Activated CD8-positive, alpha-beta memory T cell treated with anti-CD3 and anti-CD28 coated beads, Interleukin-2, amount 10 ng/mL, durations not matched to agents 7 days and 5 days (primary cell): ENCODE results near the gene VEGFC. TPM values are rescaled to one million over a fixed set of nuclear protein-coding genes. Genes with fewer than 3 reads are reported as not detected.

Experiments
- ATAC-seq: fragments of 150-1000 bp; cut with Tn5 transposase; one replicate; pipeline ENCODE4 v1.10.0; 2021; ENCODE audit warnings: moderate library complexity
- CTCF ChIA-PET: fragments of 350-600 bp; sonication (Branson Sonifier 250); formaldehyde crosslinking; loops from one replicate; lab custom pipeline; 2021; ENCODE audit warnings: antibody characterized with exemption; lab: Charles Lee
- DNase-seq: peaks from one replicate; pipeline ENCODE4 v3.0.0-alpha.2; 2020
- H3K27ac Mint-ChIP-seq: one replicate; pipeline ENCODE4 v1.8.0; 2021; ENCODE audit warnings: mild to moderate bottlenecking, mixed read lengths
- H3K27me3 Mint-ChIP-seq: one replicate; pipeline ENCODE4 v1.8.0; 2021; ENCODE audit warnings: mixed read lengths
- H3K36me3 Mint-ChIP-seq: one replicate; pipeline ENCODE4 v1.8.0; 2021; ENCODE audit warnings: mild to moderate bottlenecking, mixed read lengths
- H3K4me1 Mint-ChIP-seq: one replicate; pipeline ENCODE4 v1.8.0; 2021; ENCODE audit warnings: mixed read lengths
- H3K4me3 Mint-ChIP-seq: one replicate; pipeline ENCODE4 v1.8.0; 2021; ENCODE audit warnings: mild to moderate bottlenecking, moderate library complexity, mixed read lengths
- H3K9me3 Mint-ChIP-seq: one replicate; pipeline ENCODE4 v1.8.0; 2022; ENCODE audit warnings: low read depth, mixed read lengths
- total RNA-seq, 2 experiments: library from RNA; stranded (reverse); gene quantifications; one replicate each; pipeline ENCODE4 v1.2.3, GENCODE V29; 2021

The VEGFC gene
- total RNA-seq, 2 experiments from 2014 or later: not detected

DNA sequence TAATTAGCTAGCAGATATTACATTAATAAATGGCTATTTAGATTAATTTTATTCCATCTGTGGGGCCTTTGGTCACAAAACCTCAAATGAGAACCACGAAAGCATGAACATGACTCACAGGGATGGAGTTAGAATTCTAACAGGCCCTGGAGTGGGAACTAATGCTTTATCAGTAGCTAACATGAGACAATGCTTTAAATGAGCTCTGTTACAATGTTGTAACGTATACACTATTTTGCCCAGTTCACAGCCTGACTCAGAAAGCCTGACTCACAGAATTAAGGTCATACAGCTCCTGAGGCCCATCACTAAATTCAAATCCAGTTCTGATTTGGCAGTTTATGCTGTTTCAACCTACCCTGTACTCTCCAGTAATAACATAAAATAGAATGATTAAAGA, 23.2 kb downstream of the VEGFC start:
- no peaks in the 10 kb centered on the region for H3K36me3 Mint-ChIP-seq
- no peaks in the 10 kb centered on the region for H3K27me3 Mint-ChIP-seq
- ATAC-seq (no peak), DNase-seq (no peak)
- H3K9me3 Mint-ChIP-seq: no peaks in the 10 kb centered on the region
- no peak overlapping the region for H3K4me3 Mint-ChIP-seq
- H3K27ac Mint-ChIP-seq: no peak overlapping the region
- no peaks in the 10 kb centered on the region for H3K4me1 Mint-ChIP-seq
- CTCF ChIA-PET: interaction anchor here (1.2 kb wide), 1 partner anchor 22 kb away, joined by 3 read pairs; no protein-coding TSS in a partner anchor

DNA sequence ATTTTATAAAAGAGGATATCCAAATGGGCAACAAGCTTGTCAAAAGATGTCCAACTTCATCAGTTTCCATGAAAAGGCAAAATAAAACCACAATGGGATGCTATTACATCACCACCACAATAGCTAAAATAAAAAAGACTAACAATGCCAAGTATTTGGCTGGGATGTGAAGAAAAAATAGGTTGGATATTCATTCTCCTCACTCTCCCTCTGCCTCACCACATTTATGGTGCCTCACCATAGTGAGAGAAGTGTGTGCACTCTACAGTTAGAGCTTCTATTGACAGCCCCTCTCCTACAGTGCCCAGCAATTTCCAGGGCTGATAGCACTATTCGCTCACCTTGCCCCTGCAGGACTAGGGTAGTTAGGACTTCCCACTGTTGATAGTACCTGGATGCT, 25.5 kb downstream of the VEGFC start:
- no peaks in the 10 kb centered on the region for H3K27me3 Mint-ChIP-seq

DNA sequence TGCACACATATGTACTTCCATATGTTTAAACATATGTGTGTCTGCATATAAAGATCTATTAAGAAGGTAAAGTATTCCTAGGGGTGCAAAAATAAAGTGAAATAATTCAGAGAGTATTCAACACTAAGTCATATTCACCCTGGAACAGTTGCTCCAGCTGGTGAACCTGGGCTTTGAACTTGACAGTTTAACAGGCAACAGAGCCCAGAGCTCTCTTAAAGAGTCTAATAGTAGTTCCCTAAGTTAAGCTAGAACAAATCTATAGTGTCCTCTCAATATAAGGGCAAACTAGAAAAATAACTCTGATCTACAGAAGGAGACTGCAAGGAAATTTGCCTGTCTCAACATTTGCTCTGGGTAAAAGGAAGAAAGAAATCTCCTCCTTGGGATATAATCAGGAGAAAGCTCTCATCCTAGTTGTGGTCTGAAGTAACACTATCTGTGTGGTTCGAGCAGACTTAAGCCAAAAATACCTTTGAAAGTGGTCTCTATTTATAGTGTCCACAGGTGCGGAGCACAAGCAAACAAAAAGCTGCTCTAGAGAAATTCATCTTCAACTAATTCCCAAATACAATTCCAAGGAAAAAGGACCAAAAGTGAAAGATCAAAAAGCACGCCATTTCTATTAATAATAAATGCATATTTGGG, 29.9 kb downstream of the VEGFC start:
- Mint-ChIP-seq H3K36me3 (no peaks in the 10 kb centered on the region), H3K9me3 (no peaks in the 10 kb centered on the region), H3K27me3 (no peaks in the 10 kb centered on the region), H3K4me1 (no peaks in the 10 kb centered on the region), H3K4me3 (no peak overlapping the region), H3K27ac (no peak overlapping the region)
- CTCF ChIA-PET: no interaction called here
- DNase-seq: no peak
- ATAC-seq: no peak

More for the DNA sequence above, 25.5 kb downstream of the VEGFC start:
- H3K4me1 Mint-ChIP-seq: no peaks in the 10 kb centered on the region
- ATAC-seq (no peak), DNase-seq (no peak)
- no peak overlapping the region for H3K27ac Mint-ChIP-seq
- H3K36me3 Mint-ChIP-seq: no peaks in the 10 kb centered on the region
- CTCF ChIA-PET: no interaction called here
- no peak overlapping the region for H3K4me3 Mint-ChIP-seq
- H3K9me3 Mint-ChIP-seq: no peaks in the 10 kb centered on the region

DNA sequence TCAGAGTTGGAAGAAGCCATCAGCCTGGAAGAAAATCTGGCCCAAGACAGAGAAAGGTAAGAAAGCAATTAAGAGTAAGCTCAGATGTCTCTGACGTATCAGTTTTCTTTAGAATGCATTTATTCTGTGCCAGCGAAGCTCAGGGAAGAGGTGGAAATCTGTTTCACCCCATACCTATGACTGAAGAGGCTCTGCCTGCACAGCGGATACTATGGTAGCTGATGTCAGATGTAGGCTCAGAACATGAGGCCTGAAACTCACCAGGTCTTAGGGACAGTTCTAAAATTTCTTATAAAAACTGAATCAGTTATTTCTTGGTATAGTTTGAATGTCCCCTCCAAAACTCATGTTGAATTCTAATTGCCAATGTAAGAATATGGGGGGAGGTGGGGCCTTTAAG, 30.9 kb downstream of the VEGFC start:
- Mint-ChIP-seq H3K4me3 (no peak overlapping the region), H3K27me3 (no peaks in the 10 kb centered on the region), H3K27ac (no peak overlapping the region), H3K4me1 (no peaks in the 10 kb centered on the region), H3K36me3 (no peaks in the 10 kb centered on the region), H3K9me3 (no peaks in the 10 kb centered on the region)
- ATAC-seq (no peak), DNase-seq (no peak)
- CTCF ChIA-PET: no interaction called here

DNA sequence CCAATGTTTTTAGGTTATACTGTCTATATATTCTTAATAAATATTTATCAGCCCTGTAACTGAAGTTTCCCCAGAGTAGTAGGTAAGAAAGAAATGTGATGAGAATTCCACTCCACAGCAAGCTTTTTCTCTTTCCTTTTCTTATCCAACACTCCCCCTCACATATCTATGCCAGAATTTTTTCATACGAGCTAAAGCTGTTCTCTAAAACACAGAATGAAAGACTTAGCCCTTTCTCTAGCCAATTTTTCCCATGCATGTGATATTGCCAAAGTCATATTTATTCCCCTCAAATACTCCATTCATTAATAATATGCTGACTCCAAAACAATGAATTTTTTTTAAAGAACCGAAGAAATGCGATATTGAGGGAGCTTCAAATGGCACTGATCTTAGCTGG, 32.3 kb downstream of the VEGFC start:
- no peaks in the 10 kb centered on the region for H3K27me3 Mint-ChIP-seq
- no peak for ATAC-seq
- CTCF ChIA-PET: no interaction called here

DNA sequence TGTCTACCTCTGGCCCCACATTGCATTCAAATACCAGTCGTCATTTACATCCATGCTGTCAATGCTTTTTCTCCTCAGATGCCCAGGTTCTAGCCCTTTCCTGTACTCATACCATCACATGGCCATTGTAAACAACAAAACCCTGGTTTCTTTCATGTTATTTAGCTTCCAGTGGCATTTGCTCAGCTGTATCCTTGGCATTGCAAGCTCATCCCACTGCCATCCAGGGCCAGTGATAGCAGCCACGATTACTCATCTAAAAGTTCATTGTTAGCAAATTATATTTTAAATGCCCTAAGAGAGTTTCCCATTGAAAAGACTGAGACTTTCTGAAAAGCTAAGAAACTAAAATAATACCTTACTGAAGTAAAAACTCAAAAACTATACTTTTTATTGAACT, 34.0 kb downstream of the VEGFC start:
- Mint-ChIP-seq H3K27me3 (no peaks in the 10 kb centered on the region), H3K36me3 (no peaks in the 10 kb centered on the region), H3K9me3 (no peaks in the 10 kb centered on the region), H3K4me3 (no peak overlapping the region), H3K4me1 (no peaks in the 10 kb centered on the region), H3K27ac (no peak overlapping the region)
- DNase-seq (no peak), ATAC-seq (no peak)
- CTCF ChIA-PET: no interaction called here

More for the DNA sequence above, 32.3 kb downstream of the VEGFC start:
- no peaks in the 10 kb centered on the region for H3K9me3 Mint-ChIP-seq
- no peaks in the 10 kb centered on the region for H3K36me3 Mint-ChIP-seq
- no peak overlapping the region for H3K27ac Mint-ChIP-seq
- H3K4me3 Mint-ChIP-seq: no peak overlapping the region
- no peak for DNase-seq
- no peaks in the 10 kb centered on the region for H3K4me1 Mint-ChIP-seq

DNA sequence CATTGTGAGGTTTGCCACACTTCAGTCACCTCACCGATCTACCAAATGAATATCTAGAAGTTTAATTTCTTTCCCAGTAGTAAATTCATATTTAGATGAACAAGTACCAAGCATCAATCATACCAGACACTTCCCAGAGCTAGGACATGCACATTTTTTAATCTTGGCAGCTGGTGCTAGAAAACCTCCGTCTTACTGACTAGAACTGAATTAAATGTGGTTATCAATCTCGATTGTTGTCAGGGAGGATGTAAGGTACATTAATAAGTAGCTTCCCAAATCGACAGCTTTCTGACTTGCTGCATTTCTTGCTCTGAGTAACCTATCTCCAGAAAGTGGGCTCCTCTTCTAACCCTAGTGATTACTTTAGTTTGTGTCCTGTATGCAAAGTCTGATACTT, 34.4 kb downstream of the VEGFC start:
- no peaks in the 10 kb centered on the region for H3K27me3 Mint-ChIP-seq
- H3K36me3 Mint-ChIP-seq: no peaks in the 10 kb centered on the region
- H3K9me3 Mint-ChIP-seq: no peaks in the 10 kb centered on the region
- no peaks in the 10 kb centered on the region for H3K4me1 Mint-ChIP-seq
- no peak overlapping the region for H3K4me3 Mint-ChIP-seq
- H3K27ac Mint-ChIP-seq: no peak overlapping the region
- ATAC-seq (no peak), DNase-seq (no peak)
- CTCF ChIA-PET: no interaction called here

DNA sequence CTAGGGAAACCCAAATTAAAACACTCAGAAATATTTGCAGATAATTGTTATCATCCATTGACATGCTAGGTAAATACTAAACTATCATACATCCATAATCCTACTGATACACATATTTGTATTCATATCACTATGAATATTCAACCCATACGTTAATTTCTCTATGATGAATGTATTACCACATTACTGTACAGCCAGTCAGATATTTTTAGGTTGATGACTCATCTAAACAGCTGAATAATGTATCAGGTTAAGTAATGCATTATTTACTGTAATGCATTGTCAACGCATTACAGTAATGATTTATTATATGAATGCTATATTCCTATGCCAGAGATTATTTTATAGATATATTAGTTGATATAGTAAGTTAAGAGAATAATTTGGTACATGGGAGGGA, 37.1 kb downstream of the VEGFC start:
- DNase-seq: no peak
- Mint-ChIP-seq H3K36me3 (no peaks in the 10 kb centered on the region), H3K9me3 (no peaks in the 10 kb centered on the region), H3K4me3 (no peak overlapping the region), H3K27me3 (no peaks in the 10 kb centered on the region), H3K4me1 (no peaks in the 10 kb centered on the region), H3K27ac (no peak overlapping the region)
- ATAC-seq: no peak
- CTCF ChIA-PET: interaction anchor here (1.7 kb wide), 1 partner anchor 8 kb away, joined by 3 read pairs; no protein-coding TSS in a partner anchor

DNA sequence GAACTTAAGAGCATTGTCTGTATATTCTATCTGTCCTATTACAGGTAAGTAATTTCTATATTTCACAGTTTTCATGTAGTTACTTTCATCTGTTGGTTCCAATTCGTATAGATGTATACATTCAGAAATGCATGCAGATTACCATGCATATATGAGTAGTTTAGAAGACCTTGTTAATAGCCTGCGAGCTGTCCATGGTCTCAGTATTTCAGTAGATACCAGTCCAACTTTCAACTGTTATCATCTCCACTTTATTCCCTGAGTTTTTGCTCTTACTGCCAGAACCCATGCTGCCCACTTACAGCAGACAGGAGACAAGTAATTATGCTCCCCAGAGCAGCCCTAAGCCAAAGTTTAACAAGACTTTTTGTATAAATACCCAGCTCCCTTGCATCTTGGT, 37.7 kb downstream of the VEGFC start:
- Mint-ChIP-seq H3K4me3 (no peak overlapping the region), H3K4me1 (no peaks in the 10 kb centered on the region), H3K27me3 (no peaks in the 10 kb centered on the region), H3K36me3 (no peaks in the 10 kb centered on the region), H3K9me3 (no peaks in the 10 kb centered on the region), H3K27ac (no peak overlapping the region)
- CTCF ChIA-PET: no interaction called here
- ATAC-seq (no peak), DNase-seq (no peak)

DNA sequence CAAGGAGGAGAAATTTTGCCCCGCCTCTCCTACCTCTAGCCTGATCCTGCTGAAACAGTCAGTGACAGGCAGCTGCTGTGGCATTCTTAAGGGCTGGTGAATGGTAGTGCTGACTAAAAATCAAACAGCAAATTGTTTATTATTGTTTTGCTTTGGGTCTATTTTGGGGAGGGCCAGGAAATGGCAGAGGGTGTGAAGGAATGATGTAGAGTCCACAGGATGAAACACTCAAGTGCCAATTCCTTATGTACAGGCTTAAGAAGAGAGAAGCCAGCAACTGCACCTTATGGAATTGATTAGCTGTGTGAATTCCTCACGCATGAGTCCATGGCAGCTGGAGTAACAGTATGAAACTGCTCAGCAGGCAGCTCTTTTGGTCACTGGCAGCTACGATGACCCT, 39.7 kb downstream of the VEGFC start:
- CTCF ChIA-PET: no interaction called here
- no peak overlapping the region for H3K27ac Mint-ChIP-seq
- no peak overlapping the region for H3K4me3 Mint-ChIP-seq
- no peak for ATAC-seq
- no peaks in the 10 kb centered on the region for H3K27me3 Mint-ChIP-seq
- H3K36me3 Mint-ChIP-seq: no peaks in the 10 kb centered on the region
- DNase-seq: no peak
- no peaks in the 10 kb centered on the region for H3K4me1 Mint-ChIP-seq
- H3K9me3 Mint-ChIP-seq: no peaks in the 10 kb centered on the region

DNA sequence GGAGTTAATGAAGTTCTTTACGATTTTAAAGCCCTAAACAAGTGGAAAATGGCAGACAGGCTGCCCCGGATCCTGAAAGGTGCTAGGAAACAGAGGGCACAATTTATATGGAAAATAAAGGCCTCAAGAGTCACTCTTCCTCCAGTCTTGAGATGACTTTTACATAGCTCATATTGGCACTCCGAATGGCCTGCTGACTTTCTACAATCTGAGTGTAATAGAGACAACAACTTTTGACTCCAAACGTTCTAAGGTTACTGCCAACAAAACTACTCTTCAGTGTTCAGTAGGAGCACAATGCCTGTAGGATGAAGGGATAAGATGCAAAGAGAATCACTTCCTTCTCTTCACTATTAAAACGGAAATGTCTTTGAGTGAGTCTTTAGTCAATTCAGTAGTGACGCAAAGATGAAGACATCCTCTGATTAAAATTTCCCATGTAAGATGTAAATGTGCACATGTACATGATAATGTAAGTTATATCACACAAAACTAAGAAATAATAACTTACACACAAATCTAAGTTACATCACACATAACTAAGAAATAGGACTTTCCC, 40.5 kb downstream of the VEGFC start:
- H3K27me3 Mint-ChIP-seq: no peaks in the 10 kb centered on the region
- no peak for ATAC-seq
- no peak overlapping the region for H3K27ac Mint-ChIP-seq
- no peaks in the 10 kb centered on the region for H3K9me3 Mint-ChIP-seq
- DNase-seq: no peak
- CTCF ChIA-PET: no interaction called here
- H3K4me3 Mint-ChIP-seq: no peak overlapping the region
- no peaks in the 10 kb centered on the region for H3K4me1 Mint-ChIP-seq
- no peaks in the 10 kb centered on the region for H3K36me3 Mint-ChIP-seq

DNA sequence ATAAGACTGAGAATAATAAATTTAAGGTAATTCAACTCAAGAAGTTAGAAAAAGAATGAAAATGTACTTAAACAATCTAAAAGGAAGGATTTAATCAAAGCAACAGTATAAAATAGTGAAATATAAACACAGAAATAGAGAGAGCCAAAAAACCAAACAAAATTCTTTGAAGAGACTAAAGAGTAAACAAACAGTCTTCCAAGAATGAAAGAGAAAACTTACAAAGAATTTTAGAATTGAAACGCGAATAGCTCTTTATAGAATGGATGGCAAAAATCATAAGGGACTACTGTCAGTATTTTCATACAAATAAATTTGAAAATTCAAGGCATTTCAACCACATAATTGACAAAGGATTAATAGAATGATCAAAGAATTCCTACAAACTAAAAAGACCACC, 41.7 kb downstream of the VEGFC start:
- CTCF ChIA-PET: no interaction called here
- no peak overlapping the region for H3K4me3 Mint-ChIP-seq

DNA sequence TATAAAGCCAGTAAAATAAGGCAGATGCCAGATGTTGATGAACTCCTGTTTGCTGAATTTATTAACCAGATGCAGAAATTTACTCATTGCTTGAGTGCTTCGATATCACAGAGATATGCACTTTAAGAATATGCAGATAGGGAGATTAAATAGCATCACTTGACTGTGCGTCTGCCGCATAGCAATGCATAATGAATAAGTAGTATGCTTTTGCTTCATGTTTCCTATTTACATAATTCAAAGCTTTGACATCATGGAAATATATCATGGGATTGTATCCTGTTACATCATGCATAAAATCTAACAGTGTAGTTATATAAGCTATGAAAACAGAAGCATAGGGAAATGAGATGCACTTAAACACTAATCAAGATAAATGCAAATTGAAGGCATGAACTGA, 45.9 kb downstream of the VEGFC start:
- H3K9me3 Mint-ChIP-seq: no peaks in the 10 kb centered on the region
- no peak for DNase-seq
- H3K4me1 Mint-ChIP-seq: no peaks in the 10 kb centered on the region
- H3K27ac Mint-ChIP-seq: no peak overlapping the region
- no peak for ATAC-seq
- no peaks in the 10 kb centered on the region for H3K36me3 Mint-ChIP-seq
- no peaks in the 10 kb centered on the region for H3K27me3 Mint-ChIP-seq
- H3K4me3 Mint-ChIP-seq: no peak overlapping the region
- CTCF ChIA-PET: interaction anchor here (0.9 kb wide), 1 partner anchor 10 kb away, joined by 3 read pairs; no protein-coding TSS in a partner anchor

More for the DNA sequence above, 41.7 kb downstream of the VEGFC start:
- no peaks in the 10 kb centered on the region for H3K36me3 Mint-ChIP-seq
- no peaks in the 10 kb centered on the region for H3K4me1 Mint-ChIP-seq
- no peaks in the 10 kb centered on the region for H3K9me3 Mint-ChIP-seq
- DNase-seq (no peak), ATAC-seq (no peak)
- no peak overlapping the region for H3K27ac Mint-ChIP-seq
- H3K27me3 Mint-ChIP-seq: no peaks in the 10 kb centered on the region

DNA sequence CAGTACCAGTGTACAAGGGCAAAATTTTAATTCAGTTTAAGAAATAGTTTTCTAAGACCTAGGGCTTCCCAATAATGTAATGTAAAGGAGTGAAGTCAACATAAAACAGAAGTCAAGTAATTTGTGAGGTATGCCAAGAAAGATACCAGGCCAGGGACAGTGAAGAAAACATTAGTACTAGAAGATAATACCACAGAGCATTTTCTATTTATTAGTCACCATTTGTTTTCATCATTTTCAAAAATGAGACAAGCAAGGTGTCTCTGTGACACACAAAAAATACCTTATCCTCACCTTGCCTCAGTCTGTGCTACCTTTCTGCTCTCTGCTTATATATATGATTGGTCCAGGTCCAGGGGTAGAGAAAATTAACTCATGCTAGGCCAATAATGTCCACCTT, 46.8 kb downstream of the VEGFC start:
- CTCF ChIA-PET: no interaction called here
- H3K4me1 Mint-ChIP-seq: no peaks in the 10 kb centered on the region
- no peak for DNase-seq
- no peak overlapping the region for H3K4me3 Mint-ChIP-seq
- H3K36me3 Mint-ChIP-seq: no peaks in the 10 kb centered on the region
- H3K27me3 Mint-ChIP-seq: no peaks in the 10 kb centered on the region
- H3K9me3 Mint-ChIP-seq: no peaks in the 10 kb centered on the region
- no peak overlapping the region for H3K27ac Mint-ChIP-seq
- no peak for ATAC-seq
